Measurements from ENCODE around the gene KIF26B.

GRCh38 chr1:245645406-245645805 lies 490.6 kb downstream of the KIF26B start:
- TF ChIP-seq CTCF (conservative IDR thresholded peaks at IDR 0.05; ENCODE audit: low read length) = no peak
- no peak for TF ChIP-seq EZH2phosphoT487 (IDR thresholded peaks at IDR 0.05; ENCODE audit: borderline replicate concordance)

All from Loucy (cell line).